SK-N-DZ (cell line): ENCODE results near the gene ACER1.
"Not testable (repeated sequence)": the region's sequence is repeated elsewhere in the genome, so short reads cannot be mapped to it uniquely, and the experiment has no call there.

Experiments
- DNase-seq: peaks from one replicate; pipeline ENCODE4 v3.0.0-alpha.2; 2015; ENCODE audit warnings: low spot score

The ACER1 gene

DNA sequence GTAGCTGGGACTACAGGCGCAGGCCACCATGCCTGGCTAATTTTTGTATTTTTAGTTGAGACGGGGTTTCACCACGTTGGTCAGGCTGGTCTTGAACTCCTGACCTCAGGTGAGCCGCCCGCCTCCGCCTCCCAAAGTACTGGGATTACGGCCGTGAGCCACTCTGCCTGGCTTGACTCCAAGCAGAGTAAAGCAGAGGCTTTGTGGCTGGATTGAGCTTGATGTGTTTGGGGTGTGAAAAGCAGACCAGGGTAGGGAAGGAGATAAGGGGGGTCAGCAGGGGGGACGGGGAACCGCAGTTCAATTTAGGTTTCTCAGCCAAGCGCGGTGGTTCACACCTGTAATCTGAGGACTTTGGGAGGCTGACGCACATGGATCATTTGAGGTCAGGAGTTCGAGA is 23.8 kb upstream of the ACER1 start:
- DNase-seq, result no peak

DNA sequence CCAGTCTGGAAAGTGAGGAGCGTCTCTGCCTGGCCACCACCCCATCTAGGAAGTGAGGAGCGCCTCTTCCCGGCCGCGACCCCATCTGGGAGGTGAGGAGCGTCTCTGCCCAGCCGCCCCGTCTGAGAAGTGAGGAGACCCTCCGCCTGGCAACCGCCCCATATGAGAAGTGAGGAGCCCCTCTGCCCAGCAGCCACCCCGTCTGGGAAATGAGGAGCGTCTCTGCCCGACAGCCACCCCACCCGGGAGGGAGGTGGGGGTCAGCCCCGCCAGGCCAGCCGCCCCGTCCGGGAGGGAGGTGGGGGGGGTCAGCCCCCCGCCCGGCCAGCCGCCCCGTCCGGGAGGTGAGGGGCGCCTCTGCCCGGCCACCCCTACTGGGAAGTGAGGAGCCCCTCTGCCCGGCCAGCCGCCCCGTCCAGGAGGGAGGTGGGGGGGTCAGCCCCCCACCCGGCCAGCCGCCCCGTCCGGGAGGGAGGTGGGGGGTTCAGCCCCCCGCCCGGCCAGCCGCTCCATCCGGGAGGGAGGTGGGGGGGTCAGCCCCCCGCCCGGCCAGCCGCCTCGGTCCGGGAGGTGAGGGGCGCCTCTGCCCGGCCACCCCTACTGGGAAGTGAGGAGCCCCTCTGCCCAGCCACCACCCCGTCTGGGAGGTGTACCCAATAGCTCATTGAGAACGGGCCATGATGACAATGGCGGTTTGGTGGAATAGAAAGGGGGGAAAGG is 22.1 kb upstream of the ACER1 start:
- DNase-seq, result not testable (repeated sequence)

DNA sequence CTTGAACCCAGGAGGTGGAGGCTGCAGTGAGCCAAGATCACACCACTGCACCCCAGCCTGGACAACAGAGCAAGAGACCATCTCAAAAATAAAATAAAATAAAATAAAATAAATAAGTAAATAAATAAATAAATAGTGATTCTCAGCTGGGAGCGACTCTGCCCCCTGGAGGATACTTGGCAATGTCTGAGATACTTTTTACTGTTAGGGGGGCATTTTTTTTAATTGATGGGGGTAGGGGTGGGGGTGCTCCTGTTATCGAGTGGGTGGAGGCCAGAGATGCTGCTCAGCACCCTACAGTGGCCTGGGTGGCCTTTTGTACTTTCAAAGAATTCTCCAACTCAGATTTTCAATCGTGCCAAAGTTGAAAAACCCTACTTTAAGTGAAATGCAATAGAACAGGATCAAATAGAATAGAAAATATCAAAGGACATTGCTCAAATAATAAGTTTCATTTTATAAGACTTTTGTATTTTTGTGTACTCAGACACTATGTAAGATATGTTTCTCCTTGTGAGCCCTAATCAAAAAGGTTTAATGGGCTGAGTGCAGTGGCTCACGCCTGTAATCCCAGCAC is 20.8 kb upstream of the ACER1 start:
- no peak for DNase-seq

DNA sequence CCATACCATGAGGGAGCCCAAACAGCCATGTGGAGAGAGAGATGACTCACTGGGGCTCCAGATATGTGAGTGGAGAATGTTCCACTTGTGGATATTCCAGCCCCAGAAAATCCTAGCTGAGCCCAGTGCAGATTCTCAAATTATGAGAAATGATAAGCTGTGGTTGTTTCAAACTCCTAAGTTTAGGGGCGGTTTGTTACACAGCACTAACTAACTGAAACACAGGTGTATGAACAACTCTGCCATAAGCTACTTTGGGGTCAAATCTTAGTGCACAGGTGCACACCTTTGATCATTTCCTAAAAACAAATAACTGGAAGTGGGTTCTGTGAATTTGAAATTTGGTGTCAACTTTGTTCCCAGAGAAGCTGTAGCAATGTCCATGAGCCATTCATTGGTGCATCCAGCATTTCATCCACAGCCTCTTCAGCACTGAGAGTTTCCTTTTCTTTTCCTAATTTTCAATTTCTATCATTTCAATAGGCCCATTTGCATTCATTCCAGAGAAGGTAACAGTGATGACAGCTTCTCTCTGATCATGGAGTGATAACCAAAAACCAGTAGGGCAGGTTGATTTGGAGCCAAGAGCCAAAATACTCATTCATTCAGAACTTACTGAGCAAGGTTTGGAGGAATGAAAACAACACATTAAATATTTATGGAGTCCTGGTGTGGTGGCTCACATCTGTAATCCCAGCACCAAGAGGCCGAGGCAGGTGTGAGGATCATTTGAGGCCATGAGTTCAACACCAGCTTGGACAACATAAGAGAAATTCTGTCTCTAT is 19.2 kb upstream of the ACER1 start:
- no peak for DNase-seq

- no peak for DNase-seq
These were observed 17.3 kb upstream of the ACER1 start for GRCh38 chr19:6350688-6351087.

DNA sequence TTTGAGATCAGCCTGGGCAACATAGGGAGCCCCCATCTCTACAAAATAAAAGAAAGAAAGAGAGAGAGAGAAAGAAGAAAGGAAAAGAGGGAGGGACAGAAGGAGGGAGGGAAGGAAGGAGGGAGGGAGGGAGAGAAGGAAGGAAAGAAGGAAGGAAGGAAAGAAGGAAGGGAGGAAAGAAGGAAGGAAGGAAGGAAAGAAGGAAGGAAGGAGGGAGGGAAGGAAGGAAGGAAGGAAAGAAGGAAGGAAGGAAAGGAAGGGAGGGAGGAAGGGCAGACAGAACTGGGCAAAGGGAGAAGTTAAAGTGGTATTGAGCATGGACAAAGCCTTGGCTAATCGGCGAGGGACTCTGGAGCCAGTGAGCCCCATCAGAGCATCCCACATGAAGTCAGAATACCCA is 15.9 kb upstream of the ACER1 start:
- not testable (repeated sequence) for DNase-seq

DNA sequence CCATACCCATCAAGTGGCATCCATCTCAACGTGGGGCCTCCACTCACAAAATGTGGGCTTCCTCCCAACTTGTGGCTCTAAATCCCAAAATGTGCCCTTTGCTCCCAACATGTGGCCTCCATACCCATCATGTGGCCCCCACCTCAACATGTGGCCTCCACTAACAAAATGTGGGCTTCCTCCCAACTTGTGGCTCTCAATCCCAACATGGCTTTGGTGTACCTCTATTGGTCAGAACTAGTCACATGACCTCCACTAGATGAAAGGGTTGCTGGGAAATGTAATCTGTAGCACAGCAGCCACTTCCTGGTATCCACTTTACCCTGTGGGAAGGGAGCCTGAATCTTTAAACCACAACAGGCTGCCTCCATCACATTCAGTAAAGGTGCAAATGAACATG is 10.1 kb upstream of the ACER1 start:
- no peak for DNase-seq

DNA sequence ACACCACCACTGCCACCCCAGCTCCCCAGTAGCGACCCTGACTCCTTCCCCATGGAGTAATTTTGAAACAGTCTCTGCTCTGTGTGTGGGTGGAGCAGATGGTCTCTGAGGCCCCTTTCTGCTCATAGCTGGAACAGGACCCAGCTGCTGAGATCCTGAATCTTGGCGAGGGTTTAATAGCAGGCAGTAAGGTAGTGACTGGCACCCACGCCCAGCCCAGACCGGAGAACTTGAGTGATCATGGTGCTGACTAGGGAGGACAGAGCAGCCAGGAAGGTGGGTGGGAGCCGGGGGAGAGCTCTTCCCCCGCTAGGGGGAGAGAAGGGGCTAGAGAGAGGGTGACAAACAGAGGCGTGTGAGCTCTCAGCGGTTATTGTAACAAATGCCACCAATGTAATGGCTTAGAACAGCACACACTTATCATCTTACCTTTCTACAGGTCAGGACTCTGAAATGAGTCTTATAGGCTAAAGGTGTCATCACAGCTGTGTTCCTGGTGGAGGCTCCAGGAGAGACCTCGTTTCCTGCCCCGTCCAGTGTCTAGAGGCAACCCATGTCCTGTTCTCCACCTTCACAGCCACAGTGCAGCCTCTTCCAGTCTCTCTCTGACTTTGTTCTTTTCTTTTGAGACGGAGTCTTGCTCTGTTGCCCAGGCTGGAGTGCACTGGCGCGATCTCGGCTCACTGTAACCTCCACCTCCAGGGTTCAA is 7.2 kb upstream of the ACER1 start:
- DNase-seq, result no peak

- DNase-seq, result no peak
These were observed 1.3 kb upstream of the ACER1 start for GRCh38 chr19:6334490-6335285.

GRCh38 chr19:6326815-6327214 is 6.6 kb downstream of the ACER1 start:
- no peak for DNase-seq

GRCh38 chr19:6325614-6326013 is 7.8 kb downstream of the ACER1 start:
- no peak for DNase-seq

DNA sequence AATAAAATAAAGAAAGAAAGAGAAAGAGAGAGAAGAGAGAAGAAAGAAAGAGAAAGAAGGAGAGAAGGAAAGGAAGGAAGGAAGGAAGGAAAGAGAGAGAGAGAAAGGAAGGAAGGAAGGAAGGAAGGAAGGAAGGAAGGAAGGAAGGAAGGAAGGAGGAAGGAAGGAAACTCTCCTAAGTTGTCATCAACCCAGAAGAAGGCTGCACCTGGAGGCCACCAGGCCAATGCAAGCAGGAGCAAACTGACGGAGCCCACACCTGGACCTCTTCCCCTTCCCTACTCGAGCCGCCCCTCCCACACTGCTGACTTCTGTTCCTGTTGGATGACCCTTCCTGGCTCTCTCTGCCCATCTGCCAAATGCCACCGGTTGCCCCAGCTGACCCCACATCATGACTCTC is 8.7 kb downstream of the ACER1 start:
- no peak for DNase-seq

DNA sequence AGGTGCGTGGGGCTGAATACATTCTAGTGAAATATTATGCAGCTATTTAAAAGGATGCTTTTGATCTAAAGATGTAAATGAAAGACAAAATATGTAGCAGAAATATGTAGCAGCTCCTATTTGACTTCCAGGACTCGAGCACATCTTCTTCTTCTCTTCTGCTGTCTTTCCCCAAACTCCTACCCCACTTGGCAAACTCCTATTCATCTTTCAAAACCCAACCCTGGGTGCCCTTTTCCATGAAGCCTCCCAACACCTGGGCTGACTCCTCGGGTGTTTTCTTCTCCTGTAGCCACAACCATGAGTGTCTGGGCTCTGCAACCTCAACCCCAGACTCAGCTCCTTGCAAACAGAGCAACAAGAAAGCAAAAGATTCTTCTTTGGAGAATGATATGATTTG is 11.1 kb downstream of the ACER1 start:
- DNase-seq, result no peak

DNA sequence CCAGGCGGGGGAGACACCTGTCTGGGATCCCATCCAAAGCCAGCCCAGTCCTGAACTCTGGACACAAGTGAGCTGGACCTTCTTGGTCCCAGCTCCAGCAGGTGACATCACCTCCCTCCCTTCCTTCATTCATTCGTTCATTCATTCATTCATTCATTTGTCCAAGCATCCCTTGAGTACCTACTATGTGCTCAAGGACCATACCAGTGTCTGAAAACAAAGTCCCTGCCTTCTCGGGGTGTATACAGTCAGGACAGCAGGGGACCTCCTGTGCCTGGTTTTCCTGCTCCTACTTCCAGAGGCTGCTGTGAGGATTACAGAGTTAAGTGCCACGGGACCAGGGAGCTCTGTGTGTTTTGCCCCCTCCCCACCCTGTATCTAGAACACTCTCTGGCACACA is 14.0 kb downstream of the ACER1 start:
- DNase-seq, result no peak

GRCh38 chr19:6318772-6319171 is 14.6 kb downstream of the ACER1 start:
- DNase-seq, result no peak

- DNase-seq, result not testable (repeated sequence)
These were observed 17.8 kb downstream of the ACER1 start for GRCh38 chr19:6315646-6316045.

- no peak for DNase-seq
These were observed 19.9 kb downstream of the ACER1 start for GRCh38 chr19:6313398-6313969.

- DNase-seq, result no peak
These were observed 21.4 kb downstream of the ACER1 start for GRCh38 chr19:6312018-6312417.

DNA sequence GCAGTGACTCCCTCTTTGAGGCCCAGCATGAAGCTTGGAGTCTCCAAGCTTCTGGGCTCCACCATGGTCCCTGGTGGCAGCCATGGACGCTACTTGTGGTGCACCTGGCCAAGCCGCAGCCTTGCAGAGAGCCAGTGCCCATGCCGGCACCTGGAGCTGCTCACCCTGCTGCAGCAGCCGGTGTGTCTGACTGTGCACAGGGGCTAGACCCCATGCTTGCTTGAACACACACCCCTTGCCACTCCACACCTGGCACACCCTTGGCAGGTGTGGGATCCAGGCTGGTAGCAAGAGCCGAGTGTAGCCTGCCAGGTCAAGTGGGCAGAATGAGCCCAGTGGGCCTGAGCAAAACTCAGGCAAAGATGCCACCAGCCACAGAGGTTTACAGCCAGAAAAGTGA is 35.0 kb downstream of the ACER1 start:
- no peak for DNase-seq

DNA sequence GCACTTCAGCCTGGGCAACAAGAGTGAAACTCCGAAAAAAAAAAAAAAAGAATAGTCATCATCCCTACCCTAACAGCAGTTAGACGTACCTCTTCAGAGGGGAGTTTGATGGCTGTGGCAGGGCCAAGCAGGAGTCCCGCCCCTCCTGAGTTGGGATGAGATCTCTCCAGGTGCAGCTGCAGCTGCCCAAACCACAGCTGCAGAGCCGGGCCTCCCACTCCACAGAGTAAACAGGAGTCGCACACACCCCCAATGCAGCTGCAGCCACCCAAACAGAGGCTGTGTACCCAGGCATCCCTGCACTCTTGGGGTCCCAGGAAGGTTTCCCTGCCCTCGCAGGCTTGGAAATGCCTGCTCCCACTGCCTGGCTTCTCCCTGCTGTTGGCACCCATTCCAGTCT is 36.2 kb downstream of the ACER1 start:
- DNase-seq, result no peak

GRCh38 chr19:6292006-6292405 is 41.4 kb downstream of the ACER1 start:
- DNase-seq, result no peak
